Gastrocnemius medialis (tissue), 4 donors: ENCODE results near the gene SLC35F1.

Source experiments
- POLR2A ChIP-seq, 2 donors: fragments of 450-650 bp; IDR thresholded peaks; one replicate each; pipeline ENCODE4 v1.6.1; 2017; ENCODE audit warnings: antibody characterized with exemption in 2 of 2, mild to moderate bottlenecking in 2 of 2, moderate library complexity in 2 of 2
- TF ChIP-seq, protein P1 (sequence below), 5 experiments: fragments of 450-650 bp in 3 of 5; fragments of 200-600 bp in 2 of 5; sonication (generic) in 2 of 5; IDR thresholded peaks in 4 of 5; conservative IDR thresholded peaks in 1 of 5; 1 replicate in 4 of 5; 2 replicates in 1 of 5; pipeline ENCODE4 v1.5.1; 2016 to 2019; ENCODE audit warnings: antibody characterized with exemption in 5 of 5, mild to moderate bottlenecking in 3 of 5, moderate library complexity in 3 of 5

DNA sequence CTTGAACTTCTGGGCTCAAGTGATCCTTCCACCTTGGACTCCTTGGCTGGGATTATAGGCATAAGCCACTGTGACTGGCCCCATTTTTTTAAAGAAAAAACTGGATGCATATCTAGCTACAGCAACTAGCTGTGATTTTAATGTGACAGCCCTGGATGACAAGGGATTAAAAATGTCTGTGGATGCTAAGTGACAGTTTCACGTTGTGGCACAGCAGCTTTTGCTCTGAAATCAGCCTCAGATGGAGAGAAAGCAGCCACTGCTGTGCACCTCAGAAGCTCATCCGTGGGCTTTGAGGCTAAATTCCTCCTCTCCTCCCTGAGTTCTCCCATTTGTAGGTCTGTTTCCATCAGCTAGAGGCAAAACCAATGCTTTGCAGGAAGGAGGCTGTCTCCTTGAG, 195.3 kb downstream of the SLC35F1 start:
- TF ChIP-seq, protein P1, sequence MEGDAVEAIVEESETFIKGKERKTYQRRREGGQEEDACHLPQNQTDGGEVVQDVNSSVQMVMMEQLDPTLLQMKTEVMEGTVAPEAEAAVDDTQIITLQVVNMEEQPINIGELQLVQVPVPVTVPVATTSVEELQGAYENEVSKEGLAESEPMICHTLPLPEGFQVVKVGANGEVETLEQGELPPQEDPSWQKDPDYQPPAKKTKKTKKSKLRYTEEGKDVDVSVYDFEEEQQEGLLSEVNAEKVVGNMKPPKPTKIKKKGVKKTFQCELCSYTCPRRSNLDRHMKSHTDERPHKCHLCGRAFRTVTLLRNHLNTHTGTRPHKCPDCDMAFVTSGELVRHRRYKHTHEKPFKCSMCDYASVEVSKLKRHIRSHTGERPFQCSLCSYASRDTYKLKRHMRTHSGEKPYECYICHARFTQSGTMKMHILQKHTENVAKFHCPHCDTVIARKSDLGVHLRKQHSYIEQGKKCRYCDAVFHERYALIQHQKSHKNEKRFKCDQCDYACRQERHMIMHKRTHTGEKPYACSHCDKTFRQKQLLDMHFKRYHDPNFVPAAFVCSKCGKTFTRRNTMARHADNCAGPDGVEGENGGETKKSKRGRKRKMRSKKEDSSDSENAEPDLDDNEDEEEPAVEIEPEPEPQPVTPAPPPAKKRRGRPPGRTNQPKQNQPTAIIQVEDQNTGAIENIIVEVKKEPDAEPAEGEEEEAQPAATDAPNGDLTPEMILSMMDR (IDR thresholded peaks at IDR 0.05 in 4 of 5, conservative IDR thresholded peaks at IDR 0.05 in 1 of 5): no peak
- TF ChIP-seq POLR2A (IDR thresholded peaks at IDR 0.05): no peak
